COR-L47 (cell line): Measurements from ENCODE around the gene SIGLEC14.

Experiments
- DNase-seq: peaks from one replicate; lab custom pipeline; 2025; lab: John Stamatoyannopoulos, UW

SIGLEC14 gene

GRCh38 chr19:51614789-51615188 lies 31.8 kb downstream of the SIGLEC14 start:
- DNase-seq, result no peak

- no peak for DNase-seq
These were observed 36.0 kb downstream of the SIGLEC14 start for GRCh38 chr19:51610576-51610975.

GRCh38 chr19:51607920-51608562 lies 38.6 kb downstream of the SIGLEC14 start:
- no peak for DNase-seq

- no peak for DNase-seq
These were observed 39.5 kb downstream of the SIGLEC14 start for GRCh38 chr19:51607077-51607476.

- DNase-seq, result no peak
These were observed 44.3 kb downstream of the SIGLEC14 start for GRCh38 chr19:51602189-51602854.

GRCh38 chr19:51600940-51601580 lies 45.6 kb downstream of the SIGLEC14 start:
- DNase-seq, result no peak

GRCh38 chr19:51599084-51599483 lies 47.5 kb downstream of the SIGLEC14 start:
- no peak for DNase-seq

GRCh38 chr19:51598159-51598915 lies 48.3 kb downstream of the SIGLEC14 start:
- no peak for DNase-seq

GRCh38 chr19:51595190-51596175 lies 51.1 kb downstream of the SIGLEC14 start:
- no peak for DNase-seq

GRCh38 chr19:51594774-51595109 lies 51.9 kb downstream of the SIGLEC14 start:
- peak; percentile 34 for DNase-seq

GRCh38 chr19:51593969-51594773 lies 52.5 kb downstream of the SIGLEC14 start:
- DNase-seq, result peak; percentile 95

GRCh38 chr19:51593138-51593890 lies 53.3 kb downstream of the SIGLEC14 start:
- no peak for DNase-seq
